OCI-LY3 (cell line): ENCODE data around the gene LSR.

ENCODE experiments used
- CTCF ChIP-seq: fragments of 200-600, 300-600 bp; sonication (generic); IDR thresholded peaks from 2 replicates; pipeline ENCODE4 v1.5.1; 2014; ENCODE audit warnings: antibody characterized with exemption, low read length, low read depth
- EZH2phosphoT487 ChIP-seq: fragments of 200-600 bp; shearing (Covaris generic); IDR thresholded peaks from 2 replicates; pipeline ENCODE4 v1.6.1; 2018; ENCODE audit warnings: antibody characterized with exemption, mixed run types, low read depth

DNA sequence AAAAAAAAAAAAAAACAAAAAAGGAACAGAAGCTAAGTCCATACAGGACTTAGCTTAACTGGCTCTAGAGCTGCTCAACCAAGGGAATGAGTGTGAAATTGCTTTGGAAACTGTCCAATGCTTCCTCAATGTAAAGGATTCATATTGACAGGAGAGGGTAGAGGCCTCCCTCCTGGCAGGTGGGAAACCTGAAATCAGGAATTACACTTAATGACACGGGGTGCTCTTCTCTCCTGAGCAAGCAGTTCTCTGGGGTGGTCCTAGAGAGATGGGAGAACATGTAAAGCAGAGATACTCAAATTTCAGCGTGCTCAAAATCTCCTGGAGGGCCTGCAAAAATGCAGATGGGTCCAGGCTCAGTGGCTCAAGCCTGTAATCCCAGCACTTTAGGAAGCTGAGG, 39.5 kb downstream of the LSR start:
- no peak for TF ChIP-seq CTCF
- TF ChIP-seq EZH2phosphoT487: no peak
